Kidney (tissue), 14 donors: ENCODE results near the gene TMEM245. TPM values are rescaled to one million over a fixed set of nuclear protein-coding genes. Genes with fewer than 3 reads are reported as not detected.
A peak's percentile ranks its signal among the peaks of the same experiment; 100 is the strongest.

Source experiments
- DNase-seq, 5 donors: peaks; one replicate each; pipeline ENCODE4 v3.0.0-alpha.2; 2013 to 2020
- FAIRE-seq: peaks from 2 replicates; lab custom pipeline; 2012; peaks lifted over from hg19 to GRCh38; lab: Jason Lieb, UNC
- H3K27ac ChIP-seq, 2 donors: one replicate each; pipeline ENCODE4 v1.7.0; 2013; ENCODE audit warnings: low read depth in 2 of 2, low read length in 2 of 2, inconsistent platforms in 1 of 2
- H3K27me3 ChIP-seq: one replicate; pipeline ENCODE4 v1.7.1; 2013; ENCODE audit warnings: low read length, inconsistent platforms; ENCODE audit not compliant: control insufficient read depth, insufficient read depth
- H3K36me3 ChIP-seq, 3 donors: one replicate each; pipeline versions ENCODE4 v1.7.0 to v1.7.1; 2013; ENCODE audit warnings: low read length in 3 of 3, control low read depth in 1 of 3, inconsistent platforms in 1 of 3; ENCODE audit not compliant: insufficient read depth in 3 of 3, control insufficient read depth in 2 of 3
- H3K4me1 ChIP-seq, 3 donors: one replicate each; pipeline versions ENCODE4 v1.7.0 to v1.7.1; 2013; ENCODE audit warnings: low read length in 3 of 3, inconsistent platforms in 1 of 3, low read depth in 1 of 3; ENCODE audit not compliant: control insufficient read depth in 2 of 3, insufficient read depth in 2 of 3
- H3K4me3 ChIP-seq, 3 donors: one replicate each; pipeline versions ENCODE4 v1.7.0 to v1.8.1; 2013; ENCODE audit warnings: low read length in 3 of 3, control low read depth in 1 of 3, inconsistent platforms in 1 of 3
- H3K9ac ChIP-seq, 3 donors: one replicate each; pipeline versions ENCODE4 v1.7.0 to v1.7.1; 2013; ENCODE audit warnings: low read length in 3 of 3, control low read depth in 1 of 3, inconsistent platforms in 1 of 3
- H3K9me3 ChIP-seq, 3 donors: one replicate each; pipeline versions ENCODE4 v1.7.0 to v1.7.1; 2013; ENCODE audit warnings: low read length in 3 of 3, control low read depth in 1 of 3, inconsistent platforms in 1 of 3; ENCODE audit not compliant: control insufficient read depth in 2 of 3, insufficient read depth in 1 of 3
- intact Hi-C: fragments of 100-400 bp; cut with DNase I; formaldehyde crosslinking; loops from one replicate; pipeline ENCODE4 v1.11.1; 2022
- polyA plus RNA-seq: library from polyadenylated mRNA; stranded (reverse); fragments of 350-450 nt; fragmentation: Illumina TruSeq; extraction: RNeasy Lipid Tissue Mini Kit (QIAGEN cat#74804); gene quantifications from one replicate; pipeline ENCODE4 v1.2.3, GENCODE V29; 2014; ENCODE audit warnings: low read depth, low replicate concordance; ENCODE audit not compliant: insufficient read depth
- total RNA-seq: library from RNA; stranded (reverse); fragmentation: NEBNext Ultra II Directional; extraction: Animal tissue kit (Norgen Biotek cat#: 25700); gene quantifications from one replicate; pipeline ENCODE4 v1.2.1, GENCODE V29; 2021
- TF ChIP-seq, protein P1 (sequence below): IDR thresholded peaks from 3 replicates; pipeline ENCODE4 v1.5.1; 2012; ENCODE audit warnings: mild to moderate bottlenecking, moderate library complexity, borderline replicate concordance; ENCODE audit not compliant: insufficient read depth; ENCODE audit errors: extremely low read depth
- donor health status: control.
- donor health status: control.
- donor health status: control.
- donor health status: control.
- donor health status: control.
- donor health status: DM: yes; HTN: yes; CAD: no.
- donor health status: Normal renal cell carcinoma (clear cell type).

The TMEM245 gene
- total and polyA plus RNA-seq, 2 donors from 2014 or later, result 23.5 to 69.5 TPM

DNA sequence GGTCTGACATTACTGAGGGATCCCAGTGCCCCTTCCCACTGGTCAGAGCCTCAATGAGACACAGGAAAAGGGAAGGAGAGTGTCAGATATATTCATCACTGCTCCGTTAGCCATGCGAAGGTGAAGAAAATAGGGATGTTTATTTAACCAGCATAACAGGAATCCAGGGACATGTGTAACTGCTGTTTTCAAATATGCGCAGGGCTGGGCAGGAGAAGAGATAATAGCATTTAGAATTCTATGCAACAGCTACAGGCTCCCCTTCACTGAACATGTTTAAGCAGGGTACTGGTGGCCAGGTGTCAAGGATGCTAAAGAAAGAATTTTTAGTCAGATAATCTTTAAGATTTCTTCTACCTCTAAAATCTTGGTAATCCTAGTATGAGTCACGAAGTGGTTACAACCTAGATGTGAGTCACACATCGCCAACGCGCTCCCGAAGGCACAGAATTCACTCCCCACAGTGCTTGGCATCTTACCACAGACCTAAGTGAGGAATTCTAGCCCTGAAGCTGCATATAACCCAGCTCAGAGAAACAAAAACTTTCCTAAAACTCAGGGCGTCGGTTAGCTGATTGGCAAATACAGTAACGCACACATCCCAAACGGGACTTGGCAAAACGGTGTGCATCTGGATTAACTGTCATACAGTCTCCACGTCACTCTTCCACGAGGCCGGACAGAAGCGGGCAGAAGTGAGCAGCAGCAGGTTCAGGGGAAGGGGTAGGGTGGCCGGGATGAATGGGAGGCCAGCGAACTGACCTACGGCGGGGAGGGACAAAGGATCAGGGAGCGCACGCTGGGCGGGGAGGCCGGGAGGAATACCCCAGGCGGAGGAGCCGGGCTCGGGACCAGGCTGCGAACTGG, 107.5 kb downstream of the TMEM245 start:
- intact Hi-C loops, result no loop called here
- H3K4me1 ChIP-seq, result peaks cover 6 to 27% (median 16%) of the 10 kb centered on the region in 3 donors
- FAIRE-seq (no peak), DNase-seq (peak in 4 of 5 donors; percentile 49 to 85 (median 65))
- H3K4me3 ChIP-seq, result peak overlapping the region; percentile 62 to 86 (median 79)
- H3K9ac ChIP-seq, result peak overlapping the region; percentile 64 to 79 (median 68)
- TF ChIP-seq, protein P1, sequence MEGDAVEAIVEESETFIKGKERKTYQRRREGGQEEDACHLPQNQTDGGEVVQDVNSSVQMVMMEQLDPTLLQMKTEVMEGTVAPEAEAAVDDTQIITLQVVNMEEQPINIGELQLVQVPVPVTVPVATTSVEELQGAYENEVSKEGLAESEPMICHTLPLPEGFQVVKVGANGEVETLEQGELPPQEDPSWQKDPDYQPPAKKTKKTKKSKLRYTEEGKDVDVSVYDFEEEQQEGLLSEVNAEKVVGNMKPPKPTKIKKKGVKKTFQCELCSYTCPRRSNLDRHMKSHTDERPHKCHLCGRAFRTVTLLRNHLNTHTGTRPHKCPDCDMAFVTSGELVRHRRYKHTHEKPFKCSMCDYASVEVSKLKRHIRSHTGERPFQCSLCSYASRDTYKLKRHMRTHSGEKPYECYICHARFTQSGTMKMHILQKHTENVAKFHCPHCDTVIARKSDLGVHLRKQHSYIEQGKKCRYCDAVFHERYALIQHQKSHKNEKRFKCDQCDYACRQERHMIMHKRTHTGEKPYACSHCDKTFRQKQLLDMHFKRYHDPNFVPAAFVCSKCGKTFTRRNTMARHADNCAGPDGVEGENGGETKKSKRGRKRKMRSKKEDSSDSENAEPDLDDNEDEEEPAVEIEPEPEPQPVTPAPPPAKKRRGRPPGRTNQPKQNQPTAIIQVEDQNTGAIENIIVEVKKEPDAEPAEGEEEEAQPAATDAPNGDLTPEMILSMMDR, result no peak
- H3K27me3 ChIP-seq, result no peaks in the 10 kb centered on the region
- no peaks in the 10 kb centered on the region for H3K9me3 ChIP-seq
- peak overlapping the region; percentile 83 to 88 for H3K27ac ChIP-seq
- no peaks in the 10 kb centered on the region for H3K36me3 ChIP-seq

DNA sequence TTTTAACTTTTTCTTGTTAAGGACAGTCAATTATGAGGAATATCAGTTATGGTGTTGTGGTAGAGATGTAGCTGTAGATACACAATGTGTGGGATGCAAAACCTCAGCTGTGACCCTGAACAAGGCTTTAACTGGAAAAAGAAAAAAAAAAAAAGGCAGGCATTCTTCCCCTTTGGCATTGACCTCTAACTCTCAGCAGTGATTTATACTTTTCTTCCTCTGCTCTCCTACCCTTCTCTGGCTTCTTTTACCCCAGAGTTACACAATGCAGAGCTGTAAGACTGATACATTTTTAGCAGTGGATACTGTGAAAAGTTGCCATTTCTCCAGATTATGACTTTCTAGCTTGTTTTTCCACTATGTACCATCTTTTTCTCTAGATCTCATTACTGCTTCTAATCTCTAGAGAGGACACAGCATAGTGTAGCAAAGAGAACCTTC, 108.5 kb downstream of the TMEM245 start:
- peak overlapping the region in 1 of 3 donors; percentile 79 for H3K9ac ChIP-seq
- H3K4me1 ChIP-seq, result peaks cover 6 to 19% (median 16%) of the 10 kb centered on the region in 3 donors
- TF ChIP-seq, protein P1, result no peak
- intact Hi-C loops, result no loop called here
- H3K9me3 ChIP-seq, result no peaks in the 10 kb centered on the region
- no peaks in the 10 kb centered on the region for H3K27me3 ChIP-seq
- H3K4me3 ChIP-seq, result peak overlapping the region in 2 of 3 donors; percentile 62 to 86
- no peaks in the 10 kb centered on the region for H3K36me3 ChIP-seq
- DNase-seq, result peak in 2 of 5 donors; percentile 51 to 58
- H3K27ac ChIP-seq, result peak overlapping the region; percentile 13 to 67
- no peak for FAIRE-seq

DNA sequence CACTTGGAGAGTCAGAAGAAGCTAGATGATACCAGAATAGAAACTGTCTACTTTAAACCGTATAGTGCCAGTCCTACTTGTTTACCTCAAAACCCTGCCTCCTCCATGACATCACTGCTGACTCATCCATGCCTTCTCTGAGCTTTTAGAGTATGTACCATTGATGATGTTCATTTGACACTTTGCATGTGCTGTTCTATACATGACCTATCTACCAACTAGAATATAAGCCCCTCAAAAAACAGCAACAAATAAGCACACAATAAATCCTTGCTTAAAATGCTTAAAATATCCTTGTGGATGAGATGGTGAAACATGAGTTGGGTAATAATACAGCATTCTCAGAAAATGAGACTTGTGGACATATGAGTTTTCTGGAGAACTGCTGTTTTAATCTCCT, 109.0 kb downstream of the TMEM245 start:
- Histone ChIP-seq H3K36me3 (no peaks in the 10 kb centered on the region), H3K27ac (peak overlapping the region in 1 of 2 donors; percentile 67), H3K27me3 (no peaks in the 10 kb centered on the region), H3K4me3 (peak overlapping the region in 2 of 3 donors; percentile 6 to 86), H3K9me3 (no peaks in the 10 kb centered on the region), H3K9ac (no peak overlapping the region), H3K4me1 (peaks cover 6 to 16% (median 14%) of the 10 kb centered on the region in 3 donors)
- TF ChIP-seq, protein P1, result no peak
- intact Hi-C loops, result no loop called here
- DNase-seq (peak in 2 of 5 donors; percentile 30 to 34), FAIRE-seq (no peak)
